T1000 (cell line): ENCODE results near the gene ZNF474.

ENCODE experiments used
- DNase-seq: peaks from one replicate; lab custom pipeline; 2025; ENCODE audit warnings: mixed read lengths; lab: John Stamatoyannopoulos, UW

ZNF474 gene

DNA sequence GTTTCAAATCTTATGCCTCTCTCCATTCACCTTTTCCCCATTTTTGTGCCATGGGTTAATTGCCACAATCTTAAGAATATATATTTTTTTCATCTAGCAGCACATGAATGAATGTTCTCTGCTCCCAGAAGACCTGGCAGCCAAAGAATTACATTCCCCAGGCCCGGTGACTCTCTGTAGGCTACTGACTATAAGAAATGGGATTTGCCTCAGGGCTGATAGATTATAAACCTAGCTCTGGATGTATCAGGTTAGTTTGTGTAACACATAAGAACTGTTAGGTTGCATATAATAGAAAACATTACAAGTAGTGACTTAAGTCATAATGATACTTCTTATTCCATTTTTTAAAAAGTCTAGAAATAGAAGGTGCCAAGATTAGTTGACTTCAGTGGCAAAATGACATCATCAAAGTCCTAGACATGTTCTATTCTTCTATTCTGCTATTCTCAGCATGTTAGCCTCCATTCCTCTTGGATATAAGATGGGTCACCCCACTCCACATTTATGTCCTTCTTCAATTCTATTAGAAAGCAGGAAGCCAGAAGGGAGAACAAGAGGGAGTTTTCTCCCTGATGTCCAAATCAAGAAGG is 10.9 kb upstream of the ZNF474 start:
- DNase-seq = no peak

DNA sequence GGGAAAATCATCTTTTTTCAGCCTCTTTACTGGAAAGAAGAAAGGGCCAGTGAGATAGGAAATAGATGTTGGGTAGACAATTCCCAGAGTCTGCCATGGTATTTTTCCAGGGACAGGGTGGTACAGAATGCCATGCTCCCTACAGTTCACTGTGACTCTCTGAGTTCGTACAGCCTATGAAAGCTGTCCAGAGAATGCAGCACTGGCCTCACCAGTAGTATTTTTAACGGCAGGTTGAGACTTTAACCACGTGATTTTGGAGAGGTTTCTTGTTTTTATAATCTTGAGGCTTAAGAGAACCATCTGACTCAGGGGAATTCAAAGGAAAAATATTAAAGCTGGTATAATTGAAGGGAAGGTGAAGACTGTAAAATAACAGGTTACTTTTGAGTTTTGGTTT is 10.1 kb upstream of the ZNF474 start:
- no peak for DNase-seq

DNA sequence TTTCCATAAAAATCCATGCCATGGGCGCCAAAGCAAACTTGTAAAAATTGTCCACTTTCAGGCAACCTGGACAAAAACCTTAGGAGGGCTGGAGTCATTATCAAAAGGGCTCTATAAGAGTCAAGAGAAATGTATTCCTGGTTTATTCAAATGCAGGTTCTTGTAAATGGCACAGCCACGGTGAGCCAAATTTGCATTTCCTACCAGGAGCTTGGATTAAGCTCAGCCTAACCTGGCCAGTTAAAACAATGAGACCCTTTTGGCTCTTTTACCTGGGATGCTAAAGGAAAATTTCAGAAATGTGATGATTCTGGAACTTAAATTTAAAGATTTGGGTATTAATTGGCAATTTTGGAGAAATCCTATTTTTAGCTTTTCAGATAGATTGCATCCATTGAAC is 8.9 kb upstream of the ZNF474 start:
- DNase-seq = no peak

DNA sequence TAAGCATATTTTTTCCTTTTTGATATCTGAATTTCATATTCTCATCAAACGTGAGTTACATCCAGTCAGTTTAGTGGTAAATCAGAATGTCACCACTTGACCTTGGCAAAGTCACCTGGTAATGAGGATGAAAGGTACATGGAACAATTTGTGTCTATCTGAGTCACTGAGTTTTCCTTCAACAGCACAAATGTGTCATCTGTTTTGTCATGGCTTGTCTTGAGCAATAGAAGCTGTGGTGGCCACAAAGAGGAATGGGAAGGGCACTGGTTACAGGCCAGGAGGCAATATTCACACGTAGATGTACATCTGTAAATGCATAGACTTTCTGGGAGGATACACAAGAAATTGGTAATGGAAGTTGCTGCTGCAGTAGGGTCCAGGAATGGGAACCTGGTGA is 8.4 kb upstream of the ZNF474 start:
- no peak for DNase-seq

DNA sequence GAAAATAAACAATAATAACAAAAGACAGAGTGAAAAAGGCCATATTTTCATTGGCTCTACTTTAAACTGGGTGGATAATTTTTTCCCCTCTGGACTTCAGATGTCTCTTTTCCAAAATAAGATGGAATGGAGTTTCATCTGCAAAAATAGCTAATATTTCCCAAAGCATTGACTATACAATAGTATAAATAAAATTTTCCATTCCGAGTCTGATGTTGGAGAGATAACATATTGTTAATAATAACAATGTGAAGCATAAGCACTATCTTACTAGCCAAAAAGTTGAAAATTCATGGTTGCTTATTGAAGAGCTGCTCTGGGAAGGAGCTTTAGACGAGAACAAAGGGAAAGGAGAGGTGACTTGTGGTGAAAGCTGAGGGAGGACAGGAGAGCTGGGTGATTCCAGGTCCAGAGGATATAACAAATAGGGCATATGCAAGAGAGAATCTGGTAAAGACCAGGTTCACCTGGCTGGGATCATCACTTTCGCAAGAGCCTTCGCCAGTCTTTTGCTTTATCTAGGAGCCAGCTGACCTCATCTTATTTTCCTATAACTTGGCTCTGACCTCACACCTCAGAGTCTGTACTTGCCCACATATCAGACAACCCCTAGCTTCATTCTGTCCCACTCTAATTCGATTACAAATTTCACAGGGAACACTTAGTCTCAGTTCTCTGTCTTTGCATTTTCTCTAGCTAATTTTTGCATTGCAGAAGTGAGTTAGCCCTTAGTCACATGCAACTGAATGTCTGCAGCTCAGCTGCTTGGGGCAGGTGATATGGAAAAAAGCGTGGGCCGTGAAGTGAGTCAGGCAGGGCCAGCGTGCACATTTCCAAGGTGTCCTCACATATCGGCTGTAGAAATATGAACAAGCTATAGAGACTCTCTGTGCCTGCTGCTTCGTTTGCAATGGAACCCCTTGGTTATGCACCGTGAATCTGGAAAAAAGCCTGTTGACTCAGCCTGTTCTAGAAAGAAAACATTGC is 7.6 kb upstream of the ZNF474 start:
- no peak for DNase-seq

DNA sequence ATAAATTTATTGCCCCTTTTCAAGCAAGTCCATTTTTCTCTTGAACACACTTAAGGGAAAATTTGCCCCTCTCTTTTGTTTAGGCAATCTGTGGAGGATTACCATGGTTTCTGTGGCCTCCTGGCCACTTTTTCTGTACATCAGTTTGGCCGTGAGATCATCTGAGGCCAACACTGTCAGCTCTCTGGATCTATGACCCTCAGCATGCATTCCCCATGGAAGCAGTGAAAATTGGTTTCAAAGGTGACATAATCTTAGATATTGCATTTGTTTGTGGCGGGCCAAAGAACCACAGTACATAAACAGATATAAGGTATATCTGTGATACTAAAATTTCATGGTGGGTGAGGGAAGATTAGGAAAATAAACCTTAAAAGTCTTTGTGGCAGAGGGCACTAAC is 4.6 kb upstream of the ZNF474 start:
- no peak for DNase-seq

DNA sequence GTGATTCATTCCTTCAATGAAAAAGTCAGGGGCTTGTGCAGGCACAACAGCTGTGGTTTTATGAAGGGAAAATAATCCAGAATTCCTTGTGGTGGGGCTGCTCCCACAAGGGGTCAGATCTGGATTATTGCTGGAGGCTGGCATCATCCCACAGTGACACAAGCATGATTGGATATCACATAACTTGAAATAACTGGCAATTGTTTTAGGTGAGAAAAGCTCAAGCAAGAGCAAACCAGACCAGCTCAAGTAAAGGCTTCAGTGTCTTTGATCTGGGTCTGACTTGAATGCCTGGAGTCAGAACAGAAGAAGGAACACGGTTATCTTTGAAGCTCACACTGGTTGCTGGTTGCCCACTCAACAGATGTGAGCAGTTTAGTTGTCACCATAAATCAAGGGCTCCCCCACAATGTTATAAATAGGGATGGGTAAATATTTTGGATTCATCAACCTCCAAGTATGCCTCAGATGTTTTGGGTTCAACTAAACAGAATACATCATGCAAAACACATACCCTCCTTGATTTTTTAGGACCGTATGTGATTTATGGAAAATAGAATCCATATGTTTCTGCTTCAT is 3.1 kb upstream of the ZNF474 start:
- no peak for DNase-seq

DNA sequence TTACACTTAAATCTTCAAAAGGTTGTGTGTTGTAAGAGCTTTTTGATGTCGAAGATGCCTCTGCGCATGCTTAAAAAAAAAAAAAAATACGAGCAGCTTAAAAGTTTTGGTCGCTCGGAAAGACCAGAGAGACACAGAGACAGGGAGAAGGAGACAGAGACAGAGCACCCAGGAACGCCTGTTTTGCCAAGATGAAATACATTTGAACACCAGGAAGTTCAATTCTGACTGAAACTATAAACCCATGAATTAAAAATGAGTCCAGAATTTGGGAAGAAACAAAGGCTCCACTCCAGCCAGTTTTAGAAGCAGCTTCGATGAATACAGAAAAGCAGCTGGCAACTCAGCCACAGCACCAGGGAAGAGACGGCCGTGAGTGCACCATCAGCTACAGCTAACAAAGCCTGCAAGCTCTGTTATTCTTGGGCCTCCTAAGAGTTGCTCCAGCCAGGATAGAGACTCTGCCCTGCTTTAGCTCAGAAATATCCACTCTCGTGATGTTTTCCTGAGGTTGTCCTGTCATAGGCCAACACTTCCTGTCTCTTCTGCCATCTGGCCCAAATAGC is 2.5 kb upstream of the ZNF474 start:
- no peak for DNase-seq

DNA sequence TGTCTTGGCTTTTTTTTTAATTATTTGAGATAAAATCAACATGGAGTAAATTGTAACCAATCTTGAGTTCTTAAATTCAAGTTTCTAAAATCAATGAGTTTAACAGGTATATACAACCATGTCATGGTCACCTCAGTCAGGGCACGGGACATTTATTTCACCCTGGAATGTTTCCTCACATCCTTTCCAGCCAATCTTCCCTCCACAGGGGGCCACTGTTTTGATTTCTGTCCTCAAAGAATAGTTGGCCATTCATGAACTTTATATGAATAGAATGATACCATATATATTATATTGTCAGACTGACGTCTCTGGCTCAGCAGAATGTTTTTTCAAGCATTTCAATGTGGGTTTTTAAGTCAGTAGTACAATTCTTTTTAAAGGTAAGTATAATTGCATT is 806 bp downstream of the ZNF474 start:
- DNase-seq = no peak

DNA sequence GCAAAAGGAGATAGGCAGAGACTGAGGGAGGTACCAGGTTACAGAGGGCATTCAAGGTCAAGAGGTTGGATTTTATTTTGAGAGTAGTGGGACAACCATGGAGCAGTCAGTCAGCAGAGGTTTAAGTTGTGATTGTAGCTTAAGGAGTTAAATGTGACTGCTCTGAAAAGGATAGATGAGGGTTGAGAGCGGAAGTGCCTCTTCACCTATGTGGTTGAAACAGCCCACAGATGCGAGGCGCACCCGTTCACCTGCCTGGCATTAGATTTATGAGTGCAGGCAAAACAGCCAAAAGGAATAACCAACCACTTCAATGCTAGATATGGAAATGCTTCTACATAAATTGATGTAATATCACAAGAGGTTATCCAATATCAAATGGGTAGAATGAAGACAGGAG is 8.4 kb downstream of the ZNF474 start:
- DNase-seq = no peak

DNA sequence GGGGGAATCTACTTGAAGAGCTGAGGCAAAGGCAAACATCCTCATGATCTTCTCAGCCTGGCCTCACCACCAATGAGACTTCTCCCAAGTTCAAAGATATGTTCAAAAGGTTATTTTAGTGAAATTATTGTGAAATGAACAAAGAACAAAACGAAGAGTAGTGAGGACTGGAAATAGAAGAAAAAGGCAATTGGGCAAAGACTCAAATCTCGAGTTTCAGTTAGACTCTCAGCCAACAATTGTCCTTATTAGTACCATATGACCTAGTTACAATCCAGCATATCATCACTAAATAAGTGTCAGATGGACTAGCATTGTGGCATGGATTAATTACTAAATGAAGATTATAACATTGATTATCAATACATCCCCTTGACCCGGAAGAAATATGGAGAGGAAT is 9.0 kb downstream of the ZNF474 start:
- DNase-seq = no peak

DNA sequence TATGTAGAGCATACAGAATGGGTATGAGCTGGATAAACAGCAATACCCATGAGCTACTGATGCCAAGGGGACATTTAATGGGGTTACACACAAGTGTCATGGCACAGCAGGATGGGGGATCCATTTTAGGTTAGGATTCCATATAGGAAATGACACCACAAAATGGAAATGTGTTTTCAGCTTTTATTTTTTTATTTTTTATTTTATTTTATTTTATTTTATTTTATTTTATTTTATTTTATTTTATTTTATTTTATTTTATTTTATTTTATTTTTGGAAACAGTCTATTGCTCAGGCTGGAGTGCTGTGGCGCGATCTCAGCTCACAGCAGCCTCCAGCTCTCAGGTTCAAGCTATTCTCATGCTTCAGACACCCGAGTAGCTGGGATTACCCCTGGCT is 11.6 kb downstream of the ZNF474 start:
- no peak for DNase-seq

DNA sequence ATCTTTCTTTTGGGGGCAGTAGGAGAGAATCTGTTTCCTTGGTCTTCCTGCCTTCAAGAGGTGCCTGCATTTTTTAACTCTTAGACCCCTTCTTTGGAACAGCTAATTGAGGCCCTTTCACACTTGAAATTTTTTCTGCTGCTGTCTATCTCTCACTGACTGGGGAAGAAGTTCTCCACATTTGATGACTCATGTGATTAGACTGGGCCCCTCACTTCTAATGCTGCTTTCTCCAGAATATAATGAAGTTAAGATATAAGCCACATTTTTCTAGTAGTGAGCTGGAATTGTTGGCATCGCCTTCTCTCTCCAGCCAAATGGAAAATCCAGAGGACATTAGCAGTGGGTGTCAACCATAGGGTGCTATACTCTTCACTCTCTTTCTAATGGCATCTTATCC is 12.4 kb downstream of the ZNF474 start:
- DNase-seq = no peak

DNA sequence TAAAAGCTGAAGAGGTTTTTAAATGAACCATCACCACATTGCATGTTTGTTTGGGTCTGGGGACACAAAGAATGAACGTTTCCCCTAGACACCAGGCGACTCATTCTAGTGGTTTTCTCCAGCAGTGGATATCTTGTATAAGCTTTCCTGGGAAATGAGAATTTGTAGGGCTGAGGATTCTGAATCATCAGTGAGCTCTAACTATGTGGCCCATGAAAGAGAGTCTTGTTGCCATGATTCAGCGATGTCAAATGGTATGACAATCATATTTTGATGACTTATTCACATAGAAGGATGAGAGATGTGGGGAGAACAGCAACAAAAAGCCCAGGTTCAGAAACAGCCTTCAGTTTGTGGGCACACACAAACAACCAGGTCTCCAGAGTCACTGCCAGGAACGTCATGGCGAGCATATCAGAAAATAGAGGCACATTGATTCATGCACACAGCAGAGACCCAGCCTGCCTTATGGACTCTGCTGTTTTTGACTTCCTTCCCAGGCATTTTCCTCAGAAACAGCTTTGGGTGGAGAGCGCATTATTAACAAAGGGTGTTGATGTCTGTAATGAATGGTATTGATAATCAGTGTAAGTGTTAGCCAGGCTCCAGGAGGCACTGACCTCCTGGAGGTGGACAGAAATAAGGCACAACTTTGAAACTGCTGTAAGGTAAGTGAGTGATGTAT is 13.3 kb downstream of the ZNF474 start:
- no peak for DNase-seq

DNA sequence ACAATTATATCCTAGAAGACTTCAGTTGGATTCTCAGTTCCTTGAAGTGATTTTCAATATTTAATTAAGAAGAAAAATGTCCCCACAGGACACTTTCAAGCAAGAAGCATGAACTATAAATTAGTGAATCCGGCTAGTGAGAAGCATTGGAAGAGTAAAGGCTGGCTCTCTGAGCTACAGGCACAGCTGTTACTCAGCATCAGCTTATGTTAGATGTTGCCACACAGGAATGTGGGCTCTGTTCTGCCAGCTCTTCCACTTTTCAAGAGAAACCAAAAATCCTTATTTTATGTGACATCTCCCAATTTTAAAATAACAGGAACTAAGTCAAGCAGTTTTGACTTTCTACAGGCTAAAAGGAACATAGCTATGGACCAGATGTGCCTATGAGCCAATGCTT is 14.9 kb downstream of the ZNF474 start:
- no peak for DNase-seq

DNA sequence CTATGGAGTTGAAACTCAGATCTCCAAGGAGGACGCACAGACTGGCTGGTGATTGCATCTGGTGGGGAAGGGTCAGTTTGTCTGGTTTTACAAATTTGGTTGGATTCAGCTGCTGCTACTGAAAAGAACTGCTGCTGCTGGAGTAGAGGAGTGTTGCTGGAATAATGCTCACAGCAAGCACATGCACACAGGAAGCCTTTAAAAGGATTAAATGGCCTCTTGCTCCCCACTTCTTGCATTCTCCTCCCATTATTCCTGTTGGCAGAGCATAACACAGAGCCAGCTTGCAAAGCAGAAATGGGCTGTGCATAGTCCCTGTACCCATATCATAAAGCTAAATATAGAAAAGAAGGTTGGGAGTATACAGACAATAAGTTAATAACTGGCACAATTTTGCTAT is 16.6 kb downstream of the ZNF474 start:
- DNase-seq = no peak

DNA sequence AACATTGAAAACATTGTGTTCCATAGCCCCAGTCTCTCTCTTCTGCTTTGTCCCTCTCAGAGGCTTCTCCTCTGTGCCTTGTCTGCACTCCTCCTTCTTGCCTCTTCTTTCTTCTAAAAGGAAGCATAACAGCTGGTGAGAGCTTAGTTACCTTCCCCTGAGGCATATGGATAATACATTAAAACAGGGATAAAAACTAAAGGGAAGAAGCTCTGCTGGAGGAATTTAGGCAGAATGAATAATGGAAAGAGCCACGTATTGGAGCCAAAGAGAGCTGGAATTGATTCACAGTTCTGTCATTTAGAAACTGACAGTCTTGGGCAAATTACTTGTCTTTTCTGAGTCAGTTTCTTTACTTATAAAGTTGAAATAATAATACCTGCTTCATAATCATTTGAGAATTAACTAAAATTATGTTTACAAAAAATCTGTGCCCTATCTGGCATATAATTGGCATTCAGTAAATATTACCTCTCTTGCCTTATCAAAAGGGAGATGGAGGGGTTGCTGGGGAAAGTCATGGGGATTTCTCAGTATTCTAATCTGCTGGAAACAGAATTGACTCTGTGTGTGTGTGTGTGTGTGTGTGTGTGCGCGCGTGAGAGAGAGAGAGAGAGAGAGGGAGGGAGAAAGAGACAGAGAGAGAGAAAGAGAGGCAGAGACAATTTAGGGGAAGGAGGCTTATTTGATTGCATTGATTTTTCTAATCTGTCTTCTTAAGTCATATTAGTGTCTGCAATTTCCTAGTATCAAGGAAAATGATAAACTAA is 20.2 kb downstream of the ZNF474 start:
- DNase-seq = no peak

DNA sequence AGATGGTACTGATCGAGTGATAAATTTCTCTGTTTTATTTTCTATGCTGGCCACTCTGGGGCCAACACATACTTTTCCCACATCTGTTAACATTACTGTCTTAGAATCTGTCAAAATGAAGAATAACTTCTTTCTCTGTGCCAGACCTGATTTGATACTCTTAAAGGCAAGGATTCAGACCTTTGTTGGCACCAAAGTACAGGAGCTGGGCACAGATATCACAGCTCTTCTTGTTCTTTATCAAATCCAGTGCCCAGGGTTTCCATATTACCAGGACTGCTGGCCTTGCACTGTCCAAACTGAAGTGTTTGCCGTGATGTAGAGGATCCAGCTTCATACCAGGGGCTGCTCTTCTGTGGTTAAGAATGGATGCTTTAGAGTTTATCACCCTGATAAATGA is 20.9 kb downstream of the ZNF474 start:
- no peak for DNase-seq

DNA sequence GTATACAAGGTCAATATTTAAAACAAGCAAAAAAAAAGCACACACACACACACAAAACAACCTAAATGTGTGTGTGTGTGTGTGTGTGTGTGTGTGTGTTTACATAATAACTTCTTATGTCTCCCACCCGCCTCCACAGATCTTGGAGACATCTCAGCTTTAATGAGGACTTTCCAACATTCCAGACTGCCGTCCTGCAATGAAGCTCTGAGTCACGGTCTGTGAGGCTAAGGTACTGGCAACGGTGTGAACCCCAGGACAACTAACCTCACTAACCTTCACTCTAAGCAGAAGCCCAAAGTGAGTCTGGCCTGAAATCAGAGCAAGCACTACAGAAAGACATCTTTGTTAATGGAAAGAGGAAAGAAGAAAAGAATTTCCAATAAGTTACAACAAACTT is 22.3 kb downstream of the ZNF474 start:
- DNase-seq = no peak

DNA sequence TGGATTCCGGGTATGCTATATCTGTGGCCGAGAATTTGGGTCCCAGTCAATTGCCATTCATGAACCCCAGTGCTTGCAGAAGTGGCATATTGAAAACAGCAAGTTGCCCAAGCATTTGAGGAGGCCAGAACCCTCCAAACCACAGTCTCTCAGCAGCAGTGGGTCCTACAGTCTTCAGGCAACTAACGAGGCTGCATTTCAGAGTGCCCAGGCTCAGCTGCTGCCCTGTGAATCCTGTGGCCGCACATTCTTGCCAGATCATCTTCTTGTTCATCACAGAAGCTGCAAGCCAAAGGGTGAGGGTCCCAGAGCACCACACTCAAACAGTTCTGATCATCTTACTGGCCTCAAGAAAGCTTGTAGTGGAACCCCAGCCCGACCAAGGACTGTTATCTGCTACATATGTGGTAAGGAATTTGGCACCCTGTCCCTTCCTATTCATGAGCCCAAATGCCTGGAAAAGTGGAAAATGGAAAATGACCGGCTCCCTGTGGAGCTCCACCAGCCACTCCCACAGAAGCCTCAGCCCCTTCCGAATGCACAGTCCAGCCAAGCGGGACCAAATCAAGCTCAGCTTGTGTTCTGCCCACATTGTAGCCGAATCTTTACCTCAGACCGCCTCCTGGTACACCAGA is 23.0 kb downstream of the ZNF474 start:
- no peak for DNase-seq

DNA sequence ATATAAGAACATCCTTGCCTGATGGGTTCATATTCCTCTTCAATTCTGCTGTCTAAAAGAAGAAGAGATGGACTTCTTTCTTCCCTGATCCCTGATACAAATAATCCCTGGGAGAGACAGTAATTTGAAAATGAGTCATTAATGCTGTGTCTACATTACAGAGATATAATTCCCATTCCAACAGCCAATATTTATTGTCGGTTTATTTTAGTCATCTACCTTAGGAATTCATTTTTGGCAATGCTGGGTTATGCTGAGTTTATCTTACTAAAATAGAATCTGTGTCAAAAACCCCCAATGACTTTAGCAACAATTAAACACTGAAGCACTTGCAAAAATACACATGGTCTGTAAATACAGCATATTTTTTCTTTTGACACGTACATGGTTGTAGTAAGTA is 23.9 kb downstream of the ZNF474 start:
- no peak for DNase-seq
